Neuronal stem cell (in vitro differentiated cells): ENCODE measurements around the gene C16orf95.

Experiments
- DNase-seq: peaks from one replicate; pipeline ENCODE4 v3.0.0-alpha.2; 2013; ENCODE audit warnings: low spot score
- H2AFZ ChIP-seq: one replicate; pipeline ENCODE4 v1.6.1; 2013; ENCODE audit warnings: mild to moderate bottlenecking, low read length, inconsistent platforms
- H2AK5ac ChIP-seq: 2 replicates; pipeline ENCODE4 v1.6.1; 2013; ENCODE audit warnings: low read depth, mild to moderate bottlenecking, inconsistent platforms, low read length, moderate library complexity, mixed read lengths
- H2BK120ac ChIP-seq: 2 replicates; pipeline ENCODE4 v1.6.1; 2013; ENCODE audit warnings: low read depth, mild to moderate bottlenecking, inconsistent platforms, low read length, moderate library complexity, mixed read lengths
- H2BK12ac ChIP-seq: one replicate; pipeline ENCODE4 v1.6.1; 2013; ENCODE audit warnings: low read length, inconsistent platforms
- H2BK15ac ChIP-seq: 2 replicates; pipeline ENCODE4 v1.6.1; 2013; ENCODE audit warnings: mild to moderate bottlenecking, low read length, inconsistent platforms, mixed read lengths
- H2BK5ac ChIP-seq: one replicate; pipeline ENCODE4 v1.6.1; 2013; ENCODE audit warnings: inconsistent platforms, mild to moderate bottlenecking, low read length, moderate library complexity
- H3K14ac ChIP-seq: one replicate; pipeline ENCODE4 v1.6.1; 2013; ENCODE audit warnings: low read length, inconsistent platforms
- H3K18ac ChIP-seq: 2 replicates; pipeline ENCODE4 v1.6.1; 2013; ENCODE audit warnings: low read length, inconsistent platforms
- H3K23ac ChIP-seq: 2 replicates; pipeline ENCODE4 v1.6.1; 2013; ENCODE audit warnings: low read depth, mild to moderate bottlenecking, mixed read lengths, low read length, inconsistent platforms; ENCODE audit not compliant: poor library complexity
- H3K27ac ChIP-seq: replicated peaks from 3 replicates; pipeline ENCODE4 v1.5.1; 2013; ENCODE audit warnings: low read length, inconsistent platforms
- H3K27me3 ChIP-seq, 3 experiments: 2 replicates each; pipeline ENCODE4 v1.6.1; 2013; ENCODE audit warnings: low read length in 3 of 3, mild to moderate bottlenecking in 2 of 3, inconsistent platforms in 1 of 3, low read depth in 1 of 3, mixed read lengths in 1 of 3, moderate library complexity in 1 of 3; ENCODE audit not compliant: control insufficient read depth in 3 of 3, insufficient read depth in 3 of 3
- H3K36me3 ChIP-seq, 2 donors: replicated peaks in 1 of 2; 2 replicates each; pipeline ENCODE4 v1.6.1; 2013; ENCODE audit warnings: low read length in 2 of 2; ENCODE audit not compliant: control insufficient read depth in 2 of 2, insufficient read depth in 2 of 2
- H3K4ac ChIP-seq: 2 replicates; pipeline ENCODE4 v1.6.1; 2013; ENCODE audit warnings: inconsistent platforms, mild to moderate bottlenecking, low read length, moderate library complexity
- H3K4me1 ChIP-seq, 2 donors: 1 replicate in 1 of 2; 2 replicates in 1 of 2; pipeline ENCODE4 v1.6.1; 2013; ENCODE audit warnings: low read length in 2 of 2, low read depth in 1 of 2; ENCODE audit not compliant: control insufficient read depth in 2 of 2, insufficient read depth in 1 of 2
- H3K4me2 ChIP-seq: one replicate; pipeline ENCODE4 v1.6.1; 2013; ENCODE audit warnings: mild to moderate bottlenecking, low read length, inconsistent platforms; ENCODE audit not compliant: insufficient read depth, poor library complexity, severe bottlenecking
- H3K4me3 ChIP-seq, 2 donors: 2 replicates each; pipeline ENCODE4 v1.5.1; 2013; ENCODE audit warnings: low read length in 2 of 2, mild to moderate bottlenecking in 2 of 2, inconsistent platforms in 1 of 2, moderate library complexity in 1 of 2
- H3K79me1 ChIP-seq: one replicate; pipeline ENCODE4 v1.6.1; 2013; ENCODE audit warnings: low read depth, mild to moderate bottlenecking, inconsistent platforms, low read length, moderate library complexity
- H3K9ac ChIP-seq: one replicate; pipeline ENCODE4 v1.6.1; 2013; ENCODE audit warnings: mild to moderate bottlenecking, low read depth, low read length, inconsistent platforms; ENCODE audit not compliant: poor library complexity
- H3K9me3 ChIP-seq, 2 donors: replicated peaks in 1 of 2; 2 replicates each; pipeline versions ENCODE3 to v1.6.1; 2013; ENCODE audit warnings: low read length in 2 of 2, mild to moderate bottlenecking in 2 of 2, inconsistent platforms in 1 of 2, low read depth in 1 of 2, mixed read lengths in 1 of 2, moderate library complexity in 1 of 2; ENCODE audit not compliant: control insufficient read depth in 2 of 2, insufficient read depth in 1 of 2
- H4K8ac ChIP-seq: one replicate; pipeline ENCODE4 v1.6.1; 2013; ENCODE audit warnings: low read depth, mild to moderate bottlenecking, inconsistent platforms, low read length, moderate library complexity
- H4K91ac ChIP-seq: one replicate; pipeline ENCODE4 v1.6.1; 2013; ENCODE audit warnings: low read length, low read depth, mild to moderate bottlenecking, inconsistent platforms; ENCODE audit not compliant: poor library complexity
- WGBS, 2 donors: extraction: QIAGEN DNeasy Blood & Tissue Kit; methylation state at CpG; one replicate each; pipeline ENCODE4 v1.1.7; 2013; ENCODE audit warnings: missing lambda C conversion rate in 2 of 2, mixed read lengths in 1 of 2; ENCODE audit not compliant: insufficient read length in 2 of 2, insufficient replicate concordance in 1 of 2; ENCODE audit errors: extremely low coverage in 2 of 2; 5-methylcytosine and 5-hydroxymethylcytosine counted together

C16orf95 gene

GRCh38 chr16:87316450-87316922 is 706 bp downstream of the C16orf95 start:
- Histone ChIP-seq H3K36me3 (peaks cover 4 to 11% of the 10 kb centered on the region in 2 donors), H3K18ac (no peak overlapping the region), H3K9me3 (no peaks in the 10 kb centered on the region), H3K4ac (no peak overlapping the region), H2BK12ac (no peak overlapping the region), H2AK5ac (no peak overlapping the region), H3K4me1 (peaks cover 5 to 8% of the 10 kb centered on the region in 2 donors), H3K27me3 (no peaks in the 10 kb centered on the region), H2BK5ac (peak overlapping the region; percentile 91), H3K23ac (peak overlapping the region; percentile 94), H3K9ac (no peak overlapping the region), H4K91ac (no peak overlapping the region), H3K14ac (no peak overlapping the region), H2AFZ (peak overlapping the region; percentile 95), H3K4me2 (peak overlapping the region; percentile 84), H3K27ac (no peak overlapping the region), H3K79me1 (peaks cover 8% of the 10 kb centered on the region), H3K4me3 (peak overlapping the region; percentile 83 to 98), H4K8ac (no peak overlapping the region), H2BK120ac (no peak overlapping the region), H2BK15ac (no peak overlapping the region)
- no CpG with 5 or more reads among the region's 4 CpGs for WGBS, 2 donors
- DNase-seq, result no peak

GRCh38 chr16:87314990-87315420 is 2.2 kb downstream of the C16orf95 start:
- Histone ChIP-seq H2BK15ac (no peak overlapping the region), H3K18ac (no peak overlapping the region), H3K27me3 (no peaks in the 10 kb centered on the region), H3K9me3 (no peaks in the 10 kb centered on the region), H3K4me3 (peak overlapping the region in 1 of 2 donors; percentile 26), H3K4ac (no peak overlapping the region), H3K4me2 (no peak overlapping the region), H3K23ac (no peak overlapping the region), H2BK12ac (no peak overlapping the region), H3K79me1 (peaks cover 8% of the 10 kb centered on the region), H3K36me3 (peaks cover 2 to 11% of the 10 kb centered on the region in 2 donors), H3K14ac (no peak overlapping the region), H4K8ac (no peak overlapping the region), H3K9ac (no peak overlapping the region), H3K4me1 (peaks cover 5 to 11% of the 10 kb centered on the region in 2 donors), H2AK5ac (peak overlapping the region; percentile 77), H4K91ac (no peak overlapping the region), H2AFZ (no peak overlapping the region), H2BK5ac (no peak overlapping the region), H3K27ac (no peak overlapping the region), H2BK120ac (peak overlapping the region; percentile 40)
- no CpG with 5 or more reads among the region's 10 CpGs for WGBS, 2 donors
- no peak for DNase-seq

GRCh38 chr16:87312008-87312407 is 5.2 kb downstream of the C16orf95 start:
- Histone ChIP-seq H2AK5ac (no peak overlapping the region), H4K91ac (no peak overlapping the region), H3K9me3 (peaks cover 0 to 3% of the 10 kb centered on the region in 2 donors), H3K27me3 (no peaks in the 10 kb centered on the region), H3K79me1 (no peaks in the 10 kb centered on the region), H2BK5ac (no peak overlapping the region), H3K4me2 (no peak overlapping the region), H2BK120ac (no peak overlapping the region), H3K23ac (no peak overlapping the region), H2AFZ (no peak overlapping the region), H3K18ac (no peak overlapping the region), H3K9ac (no peak overlapping the region), H3K36me3 (no peaks in the 10 kb centered on the region), H3K14ac (no peak overlapping the region), H3K4ac (no peak overlapping the region), H2BK12ac (no peak overlapping the region), H3K4me3 (no peak overlapping the region), H2BK15ac (no peak overlapping the region), H4K8ac (no peak overlapping the region), H3K4me1 (peaks cover 0 to 3% of the 10 kb centered on the region in 2 donors), H3K27ac (no peak overlapping the region)
- no CpG with 5 or more reads among the region's 7 CpGs for WGBS, 2 donors
- no peak for DNase-seq

DNA sequence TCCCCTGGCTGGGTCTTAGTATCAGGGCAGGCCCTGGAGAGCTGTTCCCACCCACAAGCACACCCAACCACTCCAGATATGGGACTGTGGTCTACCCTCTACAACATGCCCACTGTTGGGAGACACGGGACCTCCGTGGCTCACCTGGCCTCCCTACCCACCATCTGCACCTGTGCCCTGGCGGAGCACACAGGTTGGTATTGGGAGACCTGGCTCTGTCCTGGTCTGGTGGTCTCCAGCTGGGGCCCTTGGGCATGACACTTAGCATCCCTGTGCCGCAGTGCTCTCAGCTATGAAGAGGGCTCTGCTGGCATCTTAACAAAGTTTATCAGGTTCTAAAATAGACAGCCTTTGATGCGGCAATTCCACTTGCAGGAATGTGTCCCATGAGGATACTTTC is 5.8 kb downstream of the C16orf95 start:
- Histone ChIP-seq H2BK12ac (no peak overlapping the region), H3K36me3 (no peaks in the 10 kb centered on the region), H3K9ac (no peak overlapping the region), H3K9me3 (peaks cover 0 to 3% of the 10 kb centered on the region in 2 donors), H3K79me1 (no peaks in the 10 kb centered on the region), H2AK5ac (no peak overlapping the region), H4K8ac (no peak overlapping the region), H2BK5ac (no peak overlapping the region), H2BK120ac (peak overlapping the region; percentile 47), H2BK15ac (no peak overlapping the region), H3K14ac (no peak overlapping the region), H4K91ac (no peak overlapping the region), H3K4me2 (no peak overlapping the region), H3K4me1 (peaks cover 0 to 3% of the 10 kb centered on the region in 2 donors), H3K4ac (no peak overlapping the region), H3K27ac (no peak overlapping the region), H3K4me3 (no peak overlapping the region), H2AFZ (no peak overlapping the region), H3K27me3 (no peaks in the 10 kb centered on the region), H3K18ac (no peak overlapping the region), H3K23ac (no peak overlapping the region)
- WGBS, 2 donors, result no CpG with 5 or more reads among the region's 5 CpGs
- DNase-seq, result no peak
